NCI-H69 (cell line): Measurements from ENCODE around the gene SPP1.
"Not testable (repeated sequence)": the region's sequence is repeated elsewhere in the genome, so short reads cannot be mapped to it uniquely, and the experiment has no call there.

Experiments
- DNase-seq: peaks from one replicate; lab custom pipeline; 2025; lab: John Stamatoyannopoulos, UW

Gene SPP1

GRCh38 chr4:87975466-87975865, at the start of gene SPP1:
Gene SPP1, plus strand, starts transcription at chr4:87975714. Its CDS starts 1,182 bp downstream, at chr4:87976896.
- peak; percentile 22 for DNase-seq

DNA sequence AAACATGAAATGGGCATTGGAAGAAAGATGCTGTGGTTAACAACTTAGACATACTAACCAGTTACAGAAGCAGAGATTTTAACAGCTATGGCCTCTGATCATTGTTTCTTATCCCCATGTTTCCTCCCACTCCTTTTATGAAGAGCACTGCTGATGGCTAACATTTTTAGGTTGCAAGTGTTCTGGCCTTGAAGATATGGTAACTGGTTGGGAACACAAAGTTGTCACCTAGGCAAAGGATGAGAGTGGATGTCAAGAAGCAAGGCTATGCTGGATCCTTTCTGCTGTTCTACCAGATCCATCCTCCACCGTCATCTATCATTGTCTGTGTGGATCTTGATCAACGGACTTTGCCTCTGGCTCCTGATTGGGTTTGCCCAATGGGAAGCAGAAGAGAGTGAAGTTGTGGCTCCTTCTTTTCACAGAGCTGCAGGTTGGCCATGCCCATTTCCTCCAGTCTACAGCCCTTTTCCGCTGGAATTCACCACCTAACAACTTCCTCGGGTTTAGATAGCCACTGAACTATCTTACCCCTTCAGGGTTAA, 48.9 kb upstream of the SPP1 start:
- no peak for DNase-seq

DNA sequence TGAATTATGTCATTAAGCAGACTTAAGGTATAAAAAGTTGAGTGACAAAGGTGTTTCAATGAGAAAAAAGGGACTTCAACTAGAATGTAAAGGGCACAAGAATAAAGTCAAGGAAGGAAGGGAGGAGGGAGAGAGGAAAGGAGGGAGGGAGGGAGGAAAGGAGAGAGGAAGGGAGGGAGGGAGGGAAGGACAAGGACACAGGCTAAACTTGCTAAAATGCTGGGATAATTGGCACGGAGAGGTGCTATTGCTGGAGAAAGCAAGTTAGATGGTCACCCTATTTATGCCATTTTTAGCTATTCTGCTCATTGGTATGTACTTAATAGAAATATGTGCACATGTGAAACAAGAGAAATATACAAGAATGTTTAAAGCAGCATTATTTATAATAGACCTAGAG, 44.9 kb upstream of the SPP1 start:
- no peak for DNase-seq

DNA sequence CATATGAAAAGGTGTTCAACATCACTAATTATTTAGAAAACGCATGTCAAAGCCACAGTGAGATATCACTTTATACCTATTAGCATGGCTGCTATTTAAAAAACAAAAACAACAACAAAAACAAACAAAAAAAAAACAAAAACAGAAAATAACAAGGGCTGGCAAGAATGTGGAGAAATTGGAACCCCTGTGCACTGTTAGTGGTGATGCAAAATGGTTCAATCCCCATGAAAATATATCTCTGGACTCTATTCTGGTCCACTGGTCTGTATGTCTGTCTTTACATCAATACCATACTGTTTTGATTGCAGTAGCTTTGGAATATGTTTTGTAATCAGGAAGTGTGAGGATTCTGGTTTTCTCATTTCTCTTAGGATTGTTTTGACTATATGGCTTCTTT, 43.6 kb upstream of the SPP1 start:
- no peak for DNase-seq

DNA sequence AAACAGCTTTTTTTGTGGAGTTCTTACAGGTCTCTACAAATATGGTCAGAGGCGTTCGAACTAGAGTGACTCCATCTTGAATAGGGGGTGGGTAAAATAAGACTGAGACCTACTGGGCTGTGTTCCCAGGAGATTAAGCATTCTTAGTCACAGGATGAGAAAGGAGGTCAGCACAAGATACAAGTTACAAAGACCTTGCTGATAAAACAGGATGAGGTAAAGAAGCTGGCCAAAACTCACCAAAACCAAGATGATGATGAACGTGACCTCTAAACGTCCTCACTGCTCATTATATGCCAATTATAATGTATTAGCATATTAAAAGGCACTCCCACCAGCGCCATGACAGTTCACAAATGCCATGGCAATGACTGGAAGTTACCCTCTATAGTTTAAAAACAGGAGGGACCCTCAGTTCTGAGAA, 42.8 kb upstream of the SPP1 start:
- no peak for DNase-seq

DNA sequence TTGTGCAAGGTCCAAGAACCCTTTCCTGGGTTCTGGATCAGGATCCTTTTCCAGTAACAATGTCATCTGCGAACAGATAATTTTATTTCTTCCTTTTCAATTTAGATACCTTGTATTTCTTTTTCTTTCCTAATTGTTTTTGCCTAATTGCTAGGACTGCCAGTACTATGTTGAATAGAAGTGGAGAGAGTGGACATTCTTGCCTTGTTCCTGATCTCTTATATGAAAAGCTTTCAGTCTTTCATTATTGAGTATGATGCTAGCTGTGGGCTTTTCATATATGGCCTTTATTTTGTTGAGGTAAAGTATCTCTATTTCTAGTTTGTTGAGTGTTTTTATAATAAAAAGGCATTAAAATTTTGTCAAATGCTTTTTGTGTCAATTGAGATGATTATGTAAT, 42.2 kb upstream of the SPP1 start:
- no peak for DNase-seq

GRCh38 chr4:87934157-87934704, 41.3 kb upstream of the SPP1 start:
- DNase-seq, result no peak

DNA sequence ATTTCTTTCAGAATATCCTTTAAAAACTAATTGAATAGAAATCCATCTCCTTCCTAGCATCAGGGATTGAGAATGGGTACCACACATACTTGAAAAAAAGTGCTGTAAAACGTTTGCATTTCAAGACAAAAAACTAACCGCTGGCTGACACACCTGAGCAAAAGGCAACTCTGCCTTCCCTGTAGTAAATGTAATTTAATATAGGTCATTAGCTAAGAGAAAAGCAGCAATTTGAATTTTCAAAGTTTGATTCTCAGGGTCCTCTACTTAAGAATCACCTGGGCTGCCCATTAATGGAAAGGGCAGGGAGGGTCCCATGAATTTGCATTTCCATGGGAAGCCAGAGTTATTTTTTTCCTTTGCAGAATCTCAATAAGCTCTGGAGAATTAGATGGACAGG, 40.5 kb upstream of the SPP1 start:
- DNase-seq, result no peak

- DNase-seq, result not testable (repeated sequence)
Measured at GRCh38 chr4:87935954-87936353, 39.6 kb upstream of the SPP1 start.

- peak; percentile 2 for DNase-seq
Measured at GRCh38 chr4:87937523-87937922, 38.0 kb upstream of the SPP1 start.

DNA sequence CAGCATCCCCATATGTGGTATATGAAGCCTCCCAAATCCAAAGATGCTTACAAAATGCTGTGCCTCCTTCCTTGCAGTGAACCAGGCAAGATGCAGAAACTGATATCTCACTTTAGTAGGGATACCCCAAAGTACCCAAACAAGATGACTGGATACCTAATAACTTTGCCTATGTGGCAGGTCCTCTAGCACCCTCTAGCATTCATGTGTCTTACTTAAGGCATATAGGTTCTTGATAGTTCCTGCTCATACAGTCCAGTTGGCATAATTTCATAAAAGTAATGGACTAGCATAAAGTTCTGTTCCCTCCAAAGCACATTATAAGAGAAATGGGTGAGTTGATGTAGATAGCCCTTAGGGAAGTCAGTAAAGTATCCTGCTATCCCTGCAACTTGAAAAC, 36.8 kb upstream of the SPP1 start:
- no peak for DNase-seq

DNA sequence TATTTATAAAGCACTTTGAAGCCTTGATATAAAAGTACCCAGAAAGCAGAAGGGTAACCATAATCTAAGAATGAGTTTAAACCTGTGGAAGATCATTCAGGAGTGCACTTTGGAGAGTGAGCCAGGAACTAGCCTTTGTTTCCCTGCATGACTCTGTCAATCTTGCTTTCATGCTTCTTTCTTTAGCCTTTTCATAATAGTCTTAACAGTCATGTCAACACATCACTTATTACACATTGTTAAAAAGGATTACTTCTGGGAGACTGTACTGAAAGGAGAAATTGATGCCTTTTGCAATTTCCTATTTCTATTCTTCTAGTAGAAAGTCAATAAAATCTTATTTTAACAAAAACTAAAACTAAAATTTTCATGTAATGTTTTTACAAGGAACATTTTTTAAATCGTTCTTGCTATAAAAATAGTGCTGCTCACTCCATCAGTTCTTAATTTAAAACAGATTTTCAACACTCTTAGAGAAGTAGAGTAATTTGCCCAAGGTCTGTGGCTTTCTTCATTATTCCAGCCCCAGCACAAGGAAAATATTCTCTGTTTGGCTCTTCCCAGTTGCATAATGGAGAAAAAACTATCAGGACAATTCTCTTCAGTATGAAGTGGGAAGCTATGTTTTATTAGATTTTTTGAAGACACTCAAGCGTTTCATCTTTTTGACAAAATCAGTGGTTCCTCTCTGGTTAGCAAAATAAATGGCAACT, 35.4 kb upstream of the SPP1 start:
- no peak for DNase-seq

- DNase-seq, result not testable (repeated sequence)
Measured at GRCh38 chr4:87940809-87941208, 34.7 kb upstream of the SPP1 start.

- DNase-seq, result no peak
Measured at GRCh38 chr4:87941537-87942392, 33.7 kb upstream of the SPP1 start.

- DNase-seq, result no peak
Measured at GRCh38 chr4:87943660-87944149, 31.8 kb upstream of the SPP1 start.

- no peak for DNase-seq
Measured at GRCh38 chr4:87944967-87945366, 30.5 kb upstream of the SPP1 start.

DNA sequence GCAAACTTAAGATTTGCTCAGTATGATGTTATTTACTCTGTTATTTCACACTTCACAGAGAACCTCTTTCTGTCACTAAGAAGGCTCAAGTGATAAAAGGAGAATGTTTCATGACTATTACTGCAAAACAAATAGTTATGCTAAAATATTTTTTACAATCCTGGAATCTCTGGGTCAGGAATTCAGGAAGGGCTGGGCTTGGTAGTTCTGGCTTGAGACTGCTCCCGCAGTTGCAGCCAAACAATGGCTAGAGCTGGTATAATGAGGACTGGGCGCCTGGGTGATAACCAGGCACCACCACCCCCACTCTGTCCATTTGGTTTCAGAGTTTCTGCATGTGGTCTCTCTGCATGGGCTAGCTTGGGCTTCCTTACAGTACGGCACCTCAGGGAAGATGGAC, 28.7 kb upstream of the SPP1 start:
- DNase-seq, result no peak

GRCh38 chr4:87947381-87948160, 27.9 kb upstream of the SPP1 start:
- no peak for DNase-seq

DNA sequence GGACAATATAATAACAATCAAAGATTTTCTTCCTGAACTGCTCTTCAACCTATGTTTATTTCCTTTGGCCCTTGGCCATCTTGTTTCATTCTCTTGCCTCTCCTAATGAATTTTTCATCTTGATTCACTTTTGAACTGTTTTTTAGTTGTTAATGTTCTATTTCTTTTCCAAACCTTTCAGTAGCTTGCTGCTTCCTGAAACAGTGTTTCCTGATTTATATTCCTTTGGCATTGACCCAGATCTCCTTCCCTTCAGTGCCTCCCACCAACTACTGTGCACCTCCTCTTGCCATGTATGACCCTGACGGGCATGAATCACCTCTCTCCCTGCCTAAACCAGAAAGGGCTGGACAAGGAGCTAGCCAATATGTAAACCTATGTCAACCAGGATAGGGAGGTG, 25.6 kb upstream of the SPP1 start:
- no peak for DNase-seq

DNA sequence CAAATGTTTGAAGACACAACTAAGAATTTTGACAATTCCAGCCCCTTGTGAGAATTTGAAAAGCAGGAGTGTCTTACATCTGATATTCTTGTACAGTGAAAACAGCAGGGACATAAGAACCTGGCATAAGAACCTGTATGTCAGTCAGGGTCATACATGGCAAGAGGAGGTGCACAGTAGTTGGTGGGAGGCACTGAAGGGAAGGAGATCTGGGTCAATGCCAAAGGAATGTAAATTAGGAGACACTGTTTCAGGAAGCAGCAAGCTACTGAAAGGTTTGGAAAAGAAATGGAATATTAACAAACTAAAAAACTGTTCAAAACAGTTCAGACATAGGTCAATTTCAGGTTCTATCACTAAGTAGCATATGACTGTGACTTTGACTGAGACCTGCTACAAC, 25.0 kb upstream of the SPP1 start:
- no peak for DNase-seq

DNA sequence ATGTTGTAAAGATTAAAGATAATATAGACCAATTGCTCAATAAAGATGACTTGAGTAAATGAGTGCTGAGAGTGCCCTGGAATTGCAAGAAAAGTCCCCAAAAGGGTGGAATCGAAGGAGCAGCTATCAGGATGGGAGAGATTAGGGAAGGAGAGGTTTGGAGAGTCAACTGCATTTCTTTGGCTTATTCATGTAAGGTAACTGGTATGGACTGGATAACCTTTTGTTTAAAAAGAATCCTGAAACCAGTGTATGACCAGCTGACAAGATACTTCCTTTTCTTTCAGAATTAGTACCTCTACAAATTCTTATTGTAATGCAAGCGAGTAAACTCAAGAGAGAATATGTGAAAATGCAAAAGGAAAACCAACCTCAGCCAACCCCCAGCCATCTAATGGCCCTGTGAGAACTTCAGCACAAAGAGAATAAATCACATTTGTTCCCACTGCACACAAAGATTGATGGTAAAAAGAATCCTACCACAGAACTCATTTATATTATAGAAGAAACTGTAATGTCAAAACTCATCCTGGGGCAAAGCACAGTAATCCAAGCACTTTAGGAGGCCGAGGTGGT, 24.5 kb upstream of the SPP1 start:
- no peak for DNase-seq

GRCh38 chr4:87953826-87954225, 21.7 kb upstream of the SPP1 start:
- no peak for DNase-seq
